ENCODE measurements around the gene ERBB4. TPM values are rescaled to one million over a fixed set of nuclear protein-coding genes. Genes with fewer than 3 reads are reported as not detected.

ERBB4 gene
- total RNA-seq, 1 donor from 2014 or later, result 22.6 TPM

DNA sequence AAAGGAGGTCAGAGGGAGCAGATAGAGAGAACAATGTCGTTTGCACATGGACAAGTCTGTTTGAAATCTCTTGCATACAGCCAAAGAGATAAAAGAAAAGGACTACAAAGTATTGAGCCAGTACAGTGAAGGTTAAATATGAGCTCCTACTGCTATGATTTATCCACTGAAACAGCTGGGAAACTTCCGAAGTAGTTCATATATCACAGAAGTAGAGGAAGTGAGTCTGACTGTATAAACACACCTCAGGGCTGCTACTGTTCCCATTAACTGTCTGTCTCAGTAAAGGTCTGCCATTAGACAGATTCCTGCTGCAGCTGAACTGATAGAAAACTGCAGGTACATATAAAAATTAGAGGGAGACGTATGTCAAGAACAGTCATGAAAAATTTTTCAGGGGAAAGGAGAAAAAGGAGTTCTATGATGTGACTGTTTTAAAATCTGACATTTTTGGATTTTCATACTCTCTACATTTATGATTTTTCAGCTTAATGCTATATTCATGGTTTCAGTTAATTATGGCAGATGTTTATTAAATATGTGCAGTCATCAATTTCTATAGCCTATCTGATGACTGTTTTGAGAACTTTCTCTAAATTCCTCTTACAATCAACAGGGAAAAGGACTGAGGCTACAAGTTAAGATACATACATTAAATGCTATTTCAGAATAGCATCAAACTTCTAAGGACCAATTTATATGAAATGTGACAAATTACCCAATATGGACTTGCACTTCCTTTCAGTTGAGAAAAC is 364.7 kb downstream of the ERBB4 start:
- intact Hi-C loops (cut with DNase I), result no loop called here
- no peak overlapping the region for H3K27ac ChIP-seq
- DNase-seq, result no peak

GRCh38 chr2:212173331-212173730 is 365.3 kb downstream of the ERBB4 start:
- no peaks in the 10 kb centered on the region for H3K27me3 ChIP-seq
- no peaks in the 10 kb centered on the region for H3K9me3 ChIP-seq
- no peak for DNase-seq
- intact Hi-C loops (cut with DNase I), result no loop called here
- no peak overlapping the region for H3K27ac ChIP-seq
- no peak for TF ChIP-seq CTCF (IDR thresholded peaks at IDR 0.05)
- no peak for ATAC-seq
- H3K4me3 ChIP-seq, result no peak overlapping the region
- no peaks in the 10 kb centered on the region for H3K4me1 ChIP-seq
- no peaks in the 10 kb centered on the region for H3K36me3 ChIP-seq

More for the DNA sequence above, 364.7 kb downstream of the ERBB4 start:
- no peak for ATAC-seq
- H3K27me3 ChIP-seq, result no peaks in the 10 kb centered on the region
- no peaks in the 10 kb centered on the region for H3K9me3 ChIP-seq
- H3K4me3 ChIP-seq, result no peak overlapping the region
- TF ChIP-seq CTCF (IDR thresholded peaks at IDR 0.05), result no peak
- no peaks in the 10 kb centered on the region for H3K36me3 ChIP-seq
- no peaks in the 10 kb centered on the region for H3K4me1 ChIP-seq

DNA sequence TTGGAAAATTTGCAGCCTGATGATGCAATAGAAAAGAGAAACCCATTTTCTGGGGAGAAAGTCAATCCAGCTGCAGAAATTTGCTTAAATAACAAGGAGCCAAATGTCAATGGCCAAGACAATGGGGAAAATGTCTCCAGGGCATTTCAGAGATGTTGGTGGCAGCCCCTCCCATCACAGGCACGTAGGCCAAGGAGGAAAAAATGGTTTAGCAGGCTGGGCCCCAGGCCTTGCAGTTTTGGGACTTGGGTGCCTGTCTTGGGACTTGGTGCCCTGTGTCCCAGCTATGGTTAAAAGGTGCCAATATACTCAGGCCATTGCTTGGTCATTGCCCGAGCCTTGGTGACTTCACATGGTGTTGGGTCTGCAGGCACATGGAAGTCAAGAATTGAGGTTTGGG is 368.2 kb downstream of the ERBB4 start:
- intact Hi-C loops (cut with DNase I), result no loop called here
- H3K4me1 ChIP-seq, result no peaks in the 10 kb centered on the region
- TF ChIP-seq CTCF (IDR thresholded peaks at IDR 0.05), result no peak
- no peak for ATAC-seq
- no peaks in the 10 kb centered on the region for H3K9me3 ChIP-seq
- H3K27ac ChIP-seq, result no peak overlapping the region
- no peaks in the 10 kb centered on the region for H3K36me3 ChIP-seq
- H3K27me3 ChIP-seq, result no peaks in the 10 kb centered on the region
- no peak overlapping the region for H3K4me3 ChIP-seq
- DNase-seq, result no peak

DNA sequence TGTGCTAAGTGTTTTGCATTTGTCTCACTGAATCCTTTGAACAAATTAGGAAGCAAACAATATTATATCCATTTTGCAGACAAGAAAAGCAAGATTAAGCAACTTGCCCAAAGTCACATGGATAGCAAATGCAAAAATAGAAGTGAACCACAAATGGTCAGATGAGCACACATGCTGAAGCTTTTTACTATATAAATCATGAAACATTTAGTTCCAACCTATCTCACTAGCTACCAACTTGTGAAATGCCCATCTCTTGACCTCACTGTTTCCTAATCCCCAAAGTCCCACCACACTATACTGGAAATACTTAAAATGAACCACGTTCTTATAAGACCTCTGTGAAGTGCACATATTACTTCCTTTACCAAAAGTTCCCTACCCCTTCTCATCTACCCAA is 380.5 kb downstream of the ERBB4 start:
- no peaks in the 10 kb centered on the region for H3K27me3 ChIP-seq
- TF ChIP-seq CTCF (IDR thresholded peaks at IDR 0.05), result no peak
- H3K27ac ChIP-seq, result no peak overlapping the region
- ATAC-seq (no peak), DNase-seq (no peak)
- H3K36me3 ChIP-seq, result no peaks in the 10 kb centered on the region
- H3K4me1 ChIP-seq, result no peaks in the 10 kb centered on the region
- intact Hi-C loops (cut with DNase I), result no loop called here
- no peak overlapping the region for H3K4me3 ChIP-seq
- H3K9me3 ChIP-seq, result no peaks in the 10 kb centered on the region

DNA sequence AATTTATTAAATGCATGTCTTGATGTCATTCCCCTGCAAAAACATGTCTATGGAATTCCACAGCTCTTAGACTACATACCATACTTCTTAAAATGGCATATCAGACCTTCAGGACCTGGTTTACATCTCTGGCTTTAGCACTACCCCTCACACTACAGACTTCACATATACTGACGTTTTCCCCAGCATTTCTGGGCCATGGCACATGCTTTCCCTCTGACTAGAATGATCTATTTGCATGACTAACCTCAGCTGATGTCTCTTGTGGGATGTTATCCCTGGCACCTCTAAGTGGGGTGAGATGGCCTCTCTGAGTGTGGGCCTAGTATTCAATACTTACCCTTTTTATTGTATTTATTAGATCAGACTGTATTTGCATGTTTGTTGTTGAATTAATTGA is 381.6 kb downstream of the ERBB4 start:
- TF ChIP-seq CTCF (IDR thresholded peaks at IDR 0.05), result no peak
- no peak overlapping the region for H3K4me3 ChIP-seq

More for the DNA sequence above, 381.6 kb downstream of the ERBB4 start:
- no peaks in the 10 kb centered on the region for H3K36me3 ChIP-seq
- no peak for ATAC-seq
- H3K27ac ChIP-seq, result no peak overlapping the region
- no peaks in the 10 kb centered on the region for H3K4me1 ChIP-seq
- DNase-seq, result no peak
- H3K9me3 ChIP-seq, result no peaks in the 10 kb centered on the region
- intact Hi-C loops (cut with DNase I), result no loop called here
- no peaks in the 10 kb centered on the region for H3K27me3 ChIP-seq

Measured in upper lobe of right lung (tissue), 1 donor.